HCEC 1CT (cell line): ENCODE results near the gene SESTD1.
"Not testable (repeated sequence)": the region's sequence is repeated elsewhere in the genome, so short reads cannot be mapped to it uniquely, and the experiment has no call there.

Experiments
- DNase-seq: peaks from one replicate; pipeline ENCODE4 v3.0.0-alpha.2; 2017

The SESTD1 gene

GRCh38 chr2:179098080-179098689 is 166.4 kb downstream of the SESTD1 start:
- DNase-seq, result no peak

- no peak for DNase-seq
Observed at GRCh38 chr2:179097131-179097530, 167.5 kb downstream of the SESTD1 start.

GRCh38 chr2:179096090-179096489 is 168.5 kb downstream of the SESTD1 start:
- no peak for DNase-seq

GRCh38 chr2:179092912-179093311 is 171.7 kb downstream of the SESTD1 start:
- not testable (repeated sequence) for DNase-seq

GRCh38 chr2:179082697-179083096 is 181.9 kb downstream of the SESTD1 start:
- DNase-seq, result no peak

GRCh38 chr2:179081954-179082353 is 182.7 kb downstream of the SESTD1 start:
- no peak for DNase-seq

GRCh38 chr2:179072527-179072926 is 192.1 kb downstream of the SESTD1 start:
- DNase-seq, result no peak

- no peak for DNase-seq
Observed at GRCh38 chr2:179071810-179072355, 192.7 kb downstream of the SESTD1 start.

GRCh38 chr2:179070895-179071294 is 193.7 kb downstream of the SESTD1 start:
- no peak for DNase-seq

GRCh38 chr2:179069685-179070084 is 194.9 kb downstream of the SESTD1 start:
- no peak for DNase-seq

GRCh38 chr2:179068991-179069643 is 195.5 kb downstream of the SESTD1 start:
- no peak for DNase-seq

GRCh38 chr2:179059026-179059700 is 205.5 kb downstream of the SESTD1 start:
- no peak for DNase-seq

- no peak for DNase-seq
Observed at GRCh38 chr2:179057737-179058136, 206.9 kb downstream of the SESTD1 start.

- not testable (repeated sequence) for DNase-seq
Observed at GRCh38 chr2:179053568-179053967, 211.1 kb downstream of the SESTD1 start.
